ENCODE measurements around the gene CTXND2.

DNA sequence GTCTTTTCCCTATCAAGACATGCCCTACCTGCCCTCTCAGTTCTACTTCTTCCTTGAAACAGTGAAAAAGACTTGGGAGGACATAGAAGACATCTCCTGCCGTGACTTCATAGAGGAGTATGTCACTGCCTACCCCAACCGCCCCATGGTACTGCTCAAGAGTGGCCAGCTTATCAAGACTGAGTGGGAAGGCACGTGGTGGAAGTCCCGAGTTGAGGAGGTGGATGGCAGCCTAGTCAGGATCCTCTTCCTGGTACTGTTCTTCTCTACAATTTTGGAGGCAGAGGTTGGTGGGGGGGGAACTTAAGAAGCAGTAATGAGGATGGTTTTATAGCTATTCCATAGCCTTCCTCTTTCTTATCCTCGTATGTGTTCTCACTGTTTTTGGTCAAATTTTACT lies 57.9 kb downstream of the CTXND2 start:
- no peak for TF ChIP-seq FOXJ3 (CRISPR knock-in tag; IDR thresholded peaks at IDR 0.05)
- TF ChIP-seq, protein P1, sequence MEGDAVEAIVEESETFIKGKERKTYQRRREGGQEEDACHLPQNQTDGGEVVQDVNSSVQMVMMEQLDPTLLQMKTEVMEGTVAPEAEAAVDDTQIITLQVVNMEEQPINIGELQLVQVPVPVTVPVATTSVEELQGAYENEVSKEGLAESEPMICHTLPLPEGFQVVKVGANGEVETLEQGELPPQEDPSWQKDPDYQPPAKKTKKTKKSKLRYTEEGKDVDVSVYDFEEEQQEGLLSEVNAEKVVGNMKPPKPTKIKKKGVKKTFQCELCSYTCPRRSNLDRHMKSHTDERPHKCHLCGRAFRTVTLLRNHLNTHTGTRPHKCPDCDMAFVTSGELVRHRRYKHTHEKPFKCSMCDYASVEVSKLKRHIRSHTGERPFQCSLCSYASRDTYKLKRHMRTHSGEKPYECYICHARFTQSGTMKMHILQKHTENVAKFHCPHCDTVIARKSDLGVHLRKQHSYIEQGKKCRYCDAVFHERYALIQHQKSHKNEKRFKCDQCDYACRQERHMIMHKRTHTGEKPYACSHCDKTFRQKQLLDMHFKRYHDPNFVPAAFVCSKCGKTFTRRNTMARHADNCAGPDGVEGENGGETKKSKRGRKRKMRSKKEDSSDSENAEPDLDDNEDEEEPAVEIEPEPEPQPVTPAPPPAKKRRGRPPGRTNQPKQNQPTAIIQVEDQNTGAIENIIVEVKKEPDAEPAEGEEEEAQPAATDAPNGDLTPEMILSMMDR (IDR thresholded peaks at IDR 0.05 in 2 of 3, conservative IDR thresholded peaks at IDR 0.05 in 1 of 3; ENCODE audit: insufficient read depth in 2 of 3, low read depth in 1 of 3, low read length in 3 of 3), result no peak
